ENCODE measurements around the gene C8B.

DNA sequence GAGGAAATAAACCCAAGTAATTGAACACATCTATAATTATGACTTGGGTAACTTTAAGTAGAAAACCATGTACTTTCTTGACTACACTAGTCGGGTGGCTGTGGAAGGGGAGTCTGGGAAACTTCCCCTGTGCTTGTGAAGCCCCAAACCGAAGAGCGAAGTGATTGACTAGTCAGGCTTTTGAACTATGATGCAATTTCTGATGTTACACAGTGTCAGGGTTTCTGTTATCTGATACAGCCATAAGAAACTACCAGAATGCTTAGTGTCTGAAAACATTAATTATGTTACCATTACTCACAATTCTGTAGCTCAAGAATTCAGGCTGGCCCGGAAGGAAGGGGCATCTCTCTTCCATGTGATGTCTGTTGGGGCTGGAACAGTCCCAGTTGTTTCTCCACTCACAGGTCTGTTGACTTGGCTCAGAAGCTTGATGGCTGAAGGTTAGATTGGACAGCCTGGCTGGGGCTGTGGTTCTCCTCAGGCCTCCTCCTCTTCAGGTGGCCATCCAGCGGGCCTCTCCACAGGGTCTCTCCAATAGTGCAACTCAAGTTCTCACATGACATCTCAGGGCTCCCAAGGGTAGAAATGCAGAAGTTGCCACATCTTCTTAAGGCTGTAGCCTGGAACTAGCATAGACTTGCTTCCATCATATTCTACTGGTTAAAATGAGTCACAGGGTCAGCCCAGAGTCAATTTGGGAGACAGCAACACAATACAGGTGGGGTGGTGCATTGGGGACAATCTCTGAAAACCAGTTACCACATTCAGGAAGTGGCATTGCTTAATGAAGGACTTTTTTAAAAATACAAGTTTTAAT is 8.3 kb upstream of the C8B start:
- TF ChIP-seq, protein P1, sequence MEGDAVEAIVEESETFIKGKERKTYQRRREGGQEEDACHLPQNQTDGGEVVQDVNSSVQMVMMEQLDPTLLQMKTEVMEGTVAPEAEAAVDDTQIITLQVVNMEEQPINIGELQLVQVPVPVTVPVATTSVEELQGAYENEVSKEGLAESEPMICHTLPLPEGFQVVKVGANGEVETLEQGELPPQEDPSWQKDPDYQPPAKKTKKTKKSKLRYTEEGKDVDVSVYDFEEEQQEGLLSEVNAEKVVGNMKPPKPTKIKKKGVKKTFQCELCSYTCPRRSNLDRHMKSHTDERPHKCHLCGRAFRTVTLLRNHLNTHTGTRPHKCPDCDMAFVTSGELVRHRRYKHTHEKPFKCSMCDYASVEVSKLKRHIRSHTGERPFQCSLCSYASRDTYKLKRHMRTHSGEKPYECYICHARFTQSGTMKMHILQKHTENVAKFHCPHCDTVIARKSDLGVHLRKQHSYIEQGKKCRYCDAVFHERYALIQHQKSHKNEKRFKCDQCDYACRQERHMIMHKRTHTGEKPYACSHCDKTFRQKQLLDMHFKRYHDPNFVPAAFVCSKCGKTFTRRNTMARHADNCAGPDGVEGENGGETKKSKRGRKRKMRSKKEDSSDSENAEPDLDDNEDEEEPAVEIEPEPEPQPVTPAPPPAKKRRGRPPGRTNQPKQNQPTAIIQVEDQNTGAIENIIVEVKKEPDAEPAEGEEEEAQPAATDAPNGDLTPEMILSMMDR (CRISPR knock-in tag; IDR thresholded peaks at IDR 0.05), result no peak
- no peak for TF ChIP-seq ZNF354B (CRISPR knock-in tag; IDR thresholded peaks at IDR 0.05)
- TF ChIP-seq MIER2 (CRISPR knock-in tag; IDR thresholded peaks at IDR 0.05), result no peak
- TF ChIP-seq, protein P2, sequence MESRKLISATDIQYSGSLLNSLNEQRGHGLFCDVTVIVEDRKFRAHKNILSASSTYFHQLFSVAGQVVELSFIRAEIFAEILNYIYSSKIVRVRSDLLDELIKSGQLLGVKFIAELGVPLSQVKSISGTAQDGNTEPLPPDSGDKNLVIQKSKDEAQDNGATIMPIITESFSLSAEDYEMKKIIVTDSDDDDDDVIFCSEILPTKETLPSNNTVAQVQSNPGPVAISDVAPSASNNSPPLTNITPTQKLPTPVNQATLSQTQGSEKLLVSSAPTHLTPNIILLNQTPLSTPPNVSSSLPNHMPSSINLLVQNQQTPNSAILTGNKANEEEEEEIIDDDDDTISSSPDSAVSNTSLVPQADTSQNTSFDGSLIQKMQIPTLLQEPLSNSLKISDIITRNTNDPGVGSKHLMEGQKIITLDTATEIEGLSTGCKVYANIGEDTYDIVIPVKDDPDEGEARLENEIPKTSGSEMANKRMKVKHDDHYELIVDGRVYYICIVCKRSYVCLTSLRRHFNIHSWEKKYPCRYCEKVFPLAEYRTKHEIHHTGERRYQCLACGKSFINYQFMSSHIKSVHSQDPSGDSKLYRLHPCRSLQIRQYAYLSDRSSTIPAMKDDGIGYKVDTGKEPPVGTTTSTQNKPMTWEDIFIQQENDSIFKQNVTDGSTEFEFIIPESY (CRISPR knock-in tag; IDR thresholded peaks at IDR 0.05), result no peak

Measured in HepG2 (cell line).